ENCODE measurements around the gene GALNTL6.

GALNTL6 gene

DNA sequence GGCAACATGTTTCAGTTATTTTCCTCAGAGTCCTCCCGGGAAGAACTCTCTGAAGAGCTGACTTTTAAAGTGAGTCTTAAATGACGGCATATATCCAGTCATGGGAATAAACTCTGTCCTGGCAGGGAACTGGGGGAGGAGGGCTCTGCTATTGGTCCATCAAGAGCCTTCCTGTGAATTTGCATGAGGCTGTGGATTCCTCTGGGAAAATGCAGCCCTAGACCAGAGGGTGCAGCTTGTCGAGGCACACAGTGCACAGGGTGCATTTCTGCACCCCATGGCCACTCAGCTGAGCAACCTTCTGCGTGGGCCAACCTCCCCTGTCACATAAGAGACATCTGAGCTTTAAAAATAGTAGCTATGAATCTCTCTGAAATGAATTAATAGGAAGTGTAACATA, 360.0 kb downstream of the GALNTL6 start:
- no peak for TF ChIP-seq EZH2phosphoT487 (IDR thresholded peaks at IDR 0.05; ENCODE audit: borderline replicate concordance)
- TF ChIP-seq, protein P1, sequence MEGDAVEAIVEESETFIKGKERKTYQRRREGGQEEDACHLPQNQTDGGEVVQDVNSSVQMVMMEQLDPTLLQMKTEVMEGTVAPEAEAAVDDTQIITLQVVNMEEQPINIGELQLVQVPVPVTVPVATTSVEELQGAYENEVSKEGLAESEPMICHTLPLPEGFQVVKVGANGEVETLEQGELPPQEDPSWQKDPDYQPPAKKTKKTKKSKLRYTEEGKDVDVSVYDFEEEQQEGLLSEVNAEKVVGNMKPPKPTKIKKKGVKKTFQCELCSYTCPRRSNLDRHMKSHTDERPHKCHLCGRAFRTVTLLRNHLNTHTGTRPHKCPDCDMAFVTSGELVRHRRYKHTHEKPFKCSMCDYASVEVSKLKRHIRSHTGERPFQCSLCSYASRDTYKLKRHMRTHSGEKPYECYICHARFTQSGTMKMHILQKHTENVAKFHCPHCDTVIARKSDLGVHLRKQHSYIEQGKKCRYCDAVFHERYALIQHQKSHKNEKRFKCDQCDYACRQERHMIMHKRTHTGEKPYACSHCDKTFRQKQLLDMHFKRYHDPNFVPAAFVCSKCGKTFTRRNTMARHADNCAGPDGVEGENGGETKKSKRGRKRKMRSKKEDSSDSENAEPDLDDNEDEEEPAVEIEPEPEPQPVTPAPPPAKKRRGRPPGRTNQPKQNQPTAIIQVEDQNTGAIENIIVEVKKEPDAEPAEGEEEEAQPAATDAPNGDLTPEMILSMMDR (conservative IDR thresholded peaks at IDR 0.05; ENCODE audit: low read length) = no peak
- Histone ChIP-seq H3K9ac (ENCODE audit: low read depth, low read length, poor library complexity, severe bottlenecking) (no peak overlapping the region), H3K4me1 (ENCODE audit: insufficient read depth, low read length, poor library complexity, severe bottlenecking) (no peaks in the 10 kb centered on the region), H4K20me1 (ENCODE audit: insufficient read depth, low read length, poor library complexity, severe bottlenecking) (no peaks in the 10 kb centered on the region), H3K9me3 (ENCODE audit: insufficient read depth, low read depth, low read length) (no peaks in the 10 kb centered on the region), H3K36me3 (ENCODE audit: insufficient read depth, low read length) (no peaks in the 10 kb centered on the region), H3K4me2 (ENCODE audit: low read depth, low read length, poor library complexity, severe bottlenecking) (no peak overlapping the region), H3K9me2 (replicated peaks; ENCODE audit: low read depth, low read length) (no peaks in the 10 kb centered on the region), H3K27me3 (ENCODE audit: insufficient read depth, low read length, poor library complexity, severe bottlenecking) (no peaks in the 10 kb centered on the region), H3K4me3 (ENCODE audit: low read length, poor library complexity, severe bottlenecking) (no peak overlapping the region), H3K79me2 (ENCODE audit: insufficient read depth, low read length) (no peaks in the 10 kb centered on the region), H3F3A (ENCODE audit: low read depth) (no peaks in the 10 kb centered on the region), H2AFZ (ENCODE audit: low read length) (no peak overlapping the region)

DNA sequence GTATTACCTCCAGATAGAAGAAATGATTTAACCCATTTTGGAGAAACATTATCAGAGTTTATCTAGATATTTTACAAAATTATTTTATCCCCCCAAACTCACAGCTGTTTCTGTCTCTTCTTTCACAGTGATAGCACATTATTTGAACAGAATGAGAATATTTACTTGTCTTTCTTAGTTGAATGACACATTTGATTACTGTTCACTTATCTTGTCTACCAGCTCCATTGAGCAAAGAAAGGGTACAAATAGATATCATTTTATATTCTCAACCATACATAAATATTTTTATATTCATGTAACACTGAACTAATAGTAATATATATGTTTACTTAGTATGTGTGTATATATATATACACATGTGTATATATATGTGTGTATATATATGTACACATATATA, 364.2 kb downstream of the GALNTL6 start:
- H3K36me3 ChIP-seq (ENCODE audit: insufficient read depth, low read length) = no peaks in the 10 kb centered on the region
- H3K79me2 ChIP-seq (ENCODE audit: insufficient read depth, low read length) = no peaks in the 10 kb centered on the region
- H3K4me3 ChIP-seq (ENCODE audit: low read length, poor library complexity, severe bottlenecking) = no peak overlapping the region
- H3K9me3 ChIP-seq (ENCODE audit: insufficient read depth, low read depth, low read length) = no peaks in the 10 kb centered on the region
- no peaks in the 10 kb centered on the region for H3F3A ChIP-seq (ENCODE audit: low read depth)
- no peaks in the 10 kb centered on the region for H3K9me2 ChIP-seq (replicated peaks; ENCODE audit: low read depth, low read length)
- no peak overlapping the region for H3K9ac ChIP-seq (ENCODE audit: low read depth, low read length, poor library complexity, severe bottlenecking)
- no peak overlapping the region for H3K4me2 ChIP-seq (ENCODE audit: low read depth, low read length, poor library complexity, severe bottlenecking)
- H3K4me1 ChIP-seq (ENCODE audit: insufficient read depth, low read length, poor library complexity, severe bottlenecking) = no peaks in the 10 kb centered on the region
- TF ChIP-seq EZH2phosphoT487 (IDR thresholded peaks at IDR 0.05; ENCODE audit: borderline replicate concordance) = no peak
- H3K27me3 ChIP-seq (ENCODE audit: insufficient read depth, low read length, poor library complexity, severe bottlenecking) = no peaks in the 10 kb centered on the region
- H2AFZ ChIP-seq (ENCODE audit: low read length) = no peak overlapping the region
- no peaks in the 10 kb centered on the region for H4K20me1 ChIP-seq (ENCODE audit: insufficient read depth, low read length, poor library complexity, severe bottlenecking)

DNA sequence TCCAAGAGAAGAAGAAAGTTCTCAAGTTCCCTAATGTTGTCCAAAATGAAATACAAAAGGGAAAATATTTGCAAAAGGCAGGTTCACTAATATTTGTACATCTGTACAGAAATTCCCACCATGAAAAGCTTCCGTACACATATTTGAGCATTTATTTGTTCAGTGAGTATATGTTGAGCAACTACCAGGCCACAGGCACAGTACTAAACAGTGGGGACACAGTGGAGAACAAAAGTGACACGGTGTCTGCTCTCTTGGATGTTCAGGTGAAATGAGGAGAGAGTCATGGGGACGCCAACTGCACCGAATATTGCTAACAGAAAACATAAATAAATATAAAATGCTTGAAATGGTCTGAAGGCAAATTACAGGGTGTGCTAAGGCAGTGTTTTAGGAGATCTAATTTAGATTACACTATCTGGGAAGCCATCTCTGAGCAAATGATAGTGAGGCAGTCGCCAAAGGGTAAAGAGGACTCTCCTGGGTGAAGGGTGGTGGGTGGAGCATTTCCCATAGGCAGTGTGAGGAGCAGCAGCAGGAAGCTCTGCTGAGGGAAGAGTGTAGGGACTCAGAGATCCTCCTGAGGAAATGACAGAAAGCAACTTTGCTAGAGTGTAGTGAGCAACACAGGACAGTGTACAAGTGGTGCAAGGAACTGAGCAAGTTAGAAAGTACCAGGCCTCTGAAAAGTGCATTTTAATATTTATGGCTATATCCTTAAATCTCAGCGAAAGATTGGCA, 375.2 kb downstream of the GALNTL6 start:
- TF ChIP-seq, protein P1 (conservative IDR thresholded peaks at IDR 0.05; ENCODE audit: low read length) = no peak
- TF ChIP-seq EZH2phosphoT487 (IDR thresholded peaks at IDR 0.05; ENCODE audit: borderline replicate concordance) = no peak
- H4K20me1 ChIP-seq (ENCODE audit: insufficient read depth, low read length, poor library complexity, severe bottlenecking) = no peaks in the 10 kb centered on the region
- H3K4me3 ChIP-seq (ENCODE audit: low read length, poor library complexity, severe bottlenecking) = no peak overlapping the region
- H3K36me3 ChIP-seq (ENCODE audit: insufficient read depth, low read length) = no peaks in the 10 kb centered on the region
- H3F3A ChIP-seq (ENCODE audit: low read depth) = no peaks in the 10 kb centered on the region
- H3K27me3 ChIP-seq (ENCODE audit: insufficient read depth, low read length, poor library complexity, severe bottlenecking) = no peaks in the 10 kb centered on the region
- H3K9ac ChIP-seq (ENCODE audit: low read depth, low read length, poor library complexity, severe bottlenecking) = no peak overlapping the region
- H3K79me2 ChIP-seq (ENCODE audit: insufficient read depth, low read length) = no peaks in the 10 kb centered on the region
- no peaks in the 10 kb centered on the region for H3K9me2 ChIP-seq (replicated peaks; ENCODE audit: low read depth, low read length)
- H3K9me3 ChIP-seq (ENCODE audit: insufficient read depth, low read depth, low read length) = no peaks in the 10 kb centered on the region
- no peaks in the 10 kb centered on the region for H3K4me1 ChIP-seq (ENCODE audit: insufficient read depth, low read length, poor library complexity, severe bottlenecking)
- no peak overlapping the region for H3K4me2 ChIP-seq (ENCODE audit: low read depth, low read length, poor library complexity, severe bottlenecking)
- H2AFZ ChIP-seq (ENCODE audit: low read length) = no peak overlapping the region
